ENCODE results near the gene ATP6V1F.

Gene ATP6V1F

GRCh38 chr7:128829391-128830166, 33.1 kb upstream of the ATP6V1F start:
- Histone ChIP-seq H3K79me2 (ENCODE audit: control insufficient read depth, low read length) (no peaks in the 10 kb centered on the region), H3K27ac (ENCODE audit: low read depth, low read length) (no peak overlapping the region), H3K4me1 (ENCODE audit: control insufficient read depth, low read length) (peaks cover 44% of the 10 kb centered on the region), H3K27me3 (ENCODE audit: control insufficient read depth, low read length) (peaks cover 28% of the 10 kb centered on the region), H4K20me1 (ENCODE audit: control insufficient read depth, insufficient read depth, low read depth, low read length) (no peaks in the 10 kb centered on the region), H3K4me3 (ENCODE audit: low read length) (peak overlapping the region; percentile 14; the same call in 1 of the 2 replicates), H3K9me3 (ENCODE audit: control insufficient read depth, insufficient read depth, low read length) (no peaks in the 10 kb centered on the region), H3K4me2 (ENCODE audit: low read length) (peak overlapping the region; percentile 35; the same call in 1 of the 2 replicates), H3K36me3 (ENCODE audit: control insufficient read depth, low read length) (no peaks in the 10 kb centered on the region), H3K9me2 (replicated peaks; ENCODE audit: control insufficient read depth, low read length) (no peaks in the 10 kb centered on the region), H3F3A (ENCODE audit: control insufficient read depth, insufficient read depth) (peaks cover 1% of the 10 kb centered on the region)
- TF ChIP-seq, protein P1, sequence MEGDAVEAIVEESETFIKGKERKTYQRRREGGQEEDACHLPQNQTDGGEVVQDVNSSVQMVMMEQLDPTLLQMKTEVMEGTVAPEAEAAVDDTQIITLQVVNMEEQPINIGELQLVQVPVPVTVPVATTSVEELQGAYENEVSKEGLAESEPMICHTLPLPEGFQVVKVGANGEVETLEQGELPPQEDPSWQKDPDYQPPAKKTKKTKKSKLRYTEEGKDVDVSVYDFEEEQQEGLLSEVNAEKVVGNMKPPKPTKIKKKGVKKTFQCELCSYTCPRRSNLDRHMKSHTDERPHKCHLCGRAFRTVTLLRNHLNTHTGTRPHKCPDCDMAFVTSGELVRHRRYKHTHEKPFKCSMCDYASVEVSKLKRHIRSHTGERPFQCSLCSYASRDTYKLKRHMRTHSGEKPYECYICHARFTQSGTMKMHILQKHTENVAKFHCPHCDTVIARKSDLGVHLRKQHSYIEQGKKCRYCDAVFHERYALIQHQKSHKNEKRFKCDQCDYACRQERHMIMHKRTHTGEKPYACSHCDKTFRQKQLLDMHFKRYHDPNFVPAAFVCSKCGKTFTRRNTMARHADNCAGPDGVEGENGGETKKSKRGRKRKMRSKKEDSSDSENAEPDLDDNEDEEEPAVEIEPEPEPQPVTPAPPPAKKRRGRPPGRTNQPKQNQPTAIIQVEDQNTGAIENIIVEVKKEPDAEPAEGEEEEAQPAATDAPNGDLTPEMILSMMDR (IDR thresholded peaks at IDR 0.05; ENCODE audit: low read depth, low read length, poor library complexity, severe bottlenecking) = no peak
- 0 out of 2 replicates have a peak, but pooled peaks have one; percentile 30 for TF ChIP-seq EZH2phosphoT487 (IDR thresholded peaks at IDR 0.05; ENCODE audit: borderline replicate concordance, low read length)

DNA sequence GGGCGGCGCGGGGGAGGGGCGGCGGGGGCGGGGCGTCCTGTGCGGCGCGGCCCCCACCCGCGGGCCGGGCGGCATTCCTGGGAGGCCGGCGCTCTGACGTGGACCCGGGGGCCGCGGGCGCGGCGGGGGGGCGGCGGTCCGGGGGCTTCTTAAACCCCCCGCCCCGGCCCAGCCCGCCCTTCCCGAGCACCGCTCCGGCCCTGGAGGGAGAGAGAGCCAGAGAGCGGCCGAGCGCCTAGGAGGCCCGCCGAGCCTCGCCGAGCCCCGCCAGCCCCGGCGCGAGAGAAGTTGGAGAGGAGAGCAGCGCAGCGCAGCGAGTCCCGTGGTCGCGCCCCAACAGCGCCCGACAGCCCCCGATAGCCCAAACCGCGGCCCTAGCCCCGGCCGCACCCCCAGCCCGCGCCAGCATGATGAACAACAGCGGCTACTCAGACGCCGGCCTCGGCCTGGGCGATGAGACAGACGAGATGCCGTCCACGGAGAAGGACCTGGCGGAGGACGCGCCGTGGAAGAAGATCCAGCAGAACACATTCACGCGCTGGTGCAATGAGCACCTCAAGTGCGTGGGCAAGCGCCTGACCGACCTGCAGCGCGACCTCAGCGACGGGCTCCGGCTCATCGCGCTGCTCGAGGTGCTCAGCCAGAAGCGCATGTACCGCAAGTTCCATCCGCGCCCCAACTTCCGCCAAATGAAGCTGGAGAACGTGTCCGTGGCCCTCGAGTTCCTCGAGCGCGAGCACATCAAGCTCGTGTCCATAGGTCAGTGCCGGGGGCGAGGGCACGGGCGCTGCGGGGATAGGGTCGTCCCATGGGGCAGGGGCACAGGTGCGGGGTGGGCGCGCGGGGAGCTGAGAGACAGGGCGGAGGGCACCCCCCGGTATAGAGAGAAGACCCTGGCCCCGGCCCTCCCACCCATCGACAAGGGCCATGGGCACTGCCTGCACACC, 32.2 kb upstream of the ATP6V1F start, which contains the start of gene FLNC:
Gene FLNC (plus strand): TSS at position 176 of the 947 bp plus-strand sequence. CDS start 232 bp downstream, at position 408.
- peak within 1 kb of the TSS; percentile 64 for H3K4me3 ChIP-seq (ENCODE audit: low read length)
- peaks cover 44% of the 10 kb centered on the region for H3K4me1 ChIP-seq (ENCODE audit: control insufficient read depth, low read length)

GRCh38 chr7:128831178-128831993, 31.3 kb upstream of the ATP6V1F start:
- peak overlapping the region; percentile 64 for H3K4me3 ChIP-seq (ENCODE audit: low read length)
- H3K27me3 ChIP-seq (ENCODE audit: control insufficient read depth, low read length) = peaks cover 28% of the 10 kb centered on the region
- no peak for TF ChIP-seq EZH2phosphoT487 (IDR thresholded peaks at IDR 0.05; ENCODE audit: borderline replicate concordance, low read length)
- TF ChIP-seq, protein P1 (IDR thresholded peaks at IDR 0.05; ENCODE audit: low read depth, low read length, poor library complexity, severe bottlenecking) = no peak
- H3K9me3 ChIP-seq (ENCODE audit: control insufficient read depth, insufficient read depth, low read length) = no peaks in the 10 kb centered on the region
- H3F3A ChIP-seq (ENCODE audit: control insufficient read depth, insufficient read depth) = peaks cover 4% of the 10 kb centered on the region
- peak overlapping the region; percentile 57 for H3K27ac ChIP-seq (ENCODE audit: low read depth, low read length)
- peaks cover 44% of the 10 kb centered on the region for H3K4me1 ChIP-seq (ENCODE audit: control insufficient read depth, low read length)
- H3K79me2 ChIP-seq (ENCODE audit: control insufficient read depth, low read length) = no peaks in the 10 kb centered on the region
- H4K20me1 ChIP-seq (ENCODE audit: control insufficient read depth, insufficient read depth, low read depth, low read length) = no peaks in the 10 kb centered on the region
- peak overlapping the region; percentile 96 for H3K4me2 ChIP-seq (ENCODE audit: low read length)
- H3K9me2 ChIP-seq (replicated peaks; ENCODE audit: control insufficient read depth, low read length) = no peaks in the 10 kb centered on the region
- no peaks in the 10 kb centered on the region for H3K36me3 ChIP-seq (ENCODE audit: control insufficient read depth, low read length)

More for the DNA sequence above, 32.2 kb upstream of the ATP6V1F start, which contains the start of gene FLNC:
- H4K20me1 ChIP-seq (ENCODE audit: control insufficient read depth, insufficient read depth, low read depth, low read length) = no peaks in the 10 kb centered on the region
- H3K9me2 ChIP-seq (replicated peaks; ENCODE audit: control insufficient read depth, low read length) = no peaks in the 10 kb centered on the region
- H3F3A ChIP-seq (ENCODE audit: control insufficient read depth, insufficient read depth) = peaks cover 4% of the 10 kb centered on the region
- H3K79me2 ChIP-seq (ENCODE audit: control insufficient read depth, low read length) = no peaks in the 10 kb centered on the region
- no peaks in the 10 kb centered on the region for H3K9me3 ChIP-seq (ENCODE audit: control insufficient read depth, insufficient read depth, low read length)
- peak within 1 kb of the TSS; percentile 96 for H3K4me2 ChIP-seq (ENCODE audit: low read length)
- no peaks in the 10 kb centered on the region for H3K36me3 ChIP-seq (ENCODE audit: control insufficient read depth, low read length)
- peaks cover 28% of the 10 kb centered on the region for H3K27me3 ChIP-seq (ENCODE audit: control insufficient read depth, low read length)
- peak within 1 kb of the TSS; percentile 57 for H3K27ac ChIP-seq (ENCODE audit: low read depth, low read length)
- TF ChIP-seq, protein P1 (IDR thresholded peaks at IDR 0.05; ENCODE audit: low read depth, low read length, poor library complexity, severe bottlenecking) = no peak
- peak; percentile 94; the same call in 1 of the 2 replicates for TF ChIP-seq EZH2phosphoT487 (IDR thresholded peaks at IDR 0.05; ENCODE audit: borderline replicate concordance, low read length)
